ENCODE measurements around the gene SIGLEC1. TPM values are rescaled to one million over a fixed set of nuclear protein-coding genes. Genes with fewer than 3 reads are reported as not detected.

Gene SIGLEC1
- total RNA-seq, 1 experiment from 2014 or later, result not detected

- peak; percentile 29 for DNase-seq (ENCODE audit: low spot score)
Observed at GRCh38 chr20:3744806-3745685, 32.6 kb upstream of the SIGLEC1 start.

DNA sequence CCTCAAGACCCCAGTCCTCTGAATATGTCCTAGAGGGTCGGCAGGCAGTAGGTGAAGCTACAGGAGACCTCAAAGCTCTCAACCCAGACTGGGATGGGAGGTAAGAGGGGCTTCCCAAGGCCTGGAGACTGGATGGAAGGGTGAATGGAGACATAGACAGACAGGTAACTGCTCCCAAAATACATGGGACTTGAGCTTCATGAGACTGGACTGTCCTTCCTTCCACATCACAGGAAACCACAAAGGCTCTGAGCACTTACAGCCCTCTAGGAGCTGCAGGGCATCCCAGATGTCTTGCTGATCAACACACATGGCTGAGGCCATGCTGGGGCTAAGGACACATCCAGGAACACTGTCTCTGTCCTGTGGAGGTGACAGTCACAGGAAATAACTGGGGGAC, 31.6 kb upstream of the SIGLEC1 start:
- no peak for DNase-seq (ENCODE audit: low spot score)

DNA sequence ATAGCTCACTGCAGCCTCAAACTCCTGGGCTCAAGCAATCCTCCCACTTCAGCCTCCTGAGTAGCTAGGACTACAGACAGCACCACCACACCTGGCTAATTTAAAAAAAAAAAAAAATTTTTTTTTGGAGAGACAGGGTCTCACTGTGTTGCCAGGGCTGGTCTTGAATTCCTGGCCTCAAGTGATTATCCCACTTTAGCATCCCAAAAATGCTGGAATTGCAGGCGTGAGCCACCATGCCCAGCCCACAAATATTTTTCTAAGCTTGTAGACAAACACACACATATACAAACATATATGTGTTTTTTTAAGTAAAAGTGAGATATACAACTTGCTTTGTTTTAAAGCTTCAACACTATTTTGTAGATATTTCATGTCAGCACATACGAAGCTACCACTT, 30.9 kb upstream of the SIGLEC1 start:
- DNase-seq (ENCODE audit: low spot score), result no peak

GRCh38 chr20:3741836-3742458, 29.5 kb upstream of the SIGLEC1 start:
- no peak for DNase-seq (ENCODE audit: low spot score)

DNA sequence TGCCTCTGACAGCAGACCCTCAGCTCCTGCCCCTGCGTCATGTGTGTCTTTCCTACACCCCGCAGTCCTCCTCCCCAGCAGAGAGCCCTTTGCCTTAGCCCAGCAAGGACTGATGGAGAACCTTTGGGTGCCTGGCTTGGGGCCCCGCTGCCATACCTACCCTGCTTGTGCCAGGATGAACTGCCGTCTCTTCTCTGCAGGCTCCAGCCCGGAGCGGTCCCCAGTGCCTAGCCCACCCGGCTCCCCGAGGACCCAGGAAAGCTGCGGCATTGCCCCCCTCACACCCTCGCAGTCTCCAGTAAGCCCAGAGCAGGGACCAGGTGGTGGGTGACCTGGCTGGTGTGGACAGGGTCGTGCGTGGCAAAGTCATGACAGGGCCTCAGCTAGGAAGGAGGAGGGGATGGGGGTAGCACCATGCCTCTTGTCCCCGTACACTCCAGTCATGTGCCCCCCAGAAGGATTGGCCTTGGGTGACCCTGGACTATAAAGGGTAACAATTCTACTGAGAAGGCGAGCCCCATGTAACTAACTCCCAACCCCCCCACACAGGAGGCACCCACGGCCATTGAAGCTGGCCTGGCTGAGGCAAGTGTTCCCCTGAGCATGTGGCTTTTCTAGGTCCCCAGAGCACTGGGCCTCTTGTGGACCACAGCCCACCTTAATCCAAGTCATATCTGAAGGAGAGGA, 28.4 kb upstream of the SIGLEC1 start:
- DNase-seq (ENCODE audit: low spot score), result no peak

- no peak for DNase-seq (ENCODE audit: low spot score)
Observed at GRCh38 chr20:3739926-3740451, 27.6 kb upstream of the SIGLEC1 start.

- no peak for DNase-seq (ENCODE audit: low spot score)
Observed at GRCh38 chr20:3739054-3739925, 26.9 kb upstream of the SIGLEC1 start.

DNA sequence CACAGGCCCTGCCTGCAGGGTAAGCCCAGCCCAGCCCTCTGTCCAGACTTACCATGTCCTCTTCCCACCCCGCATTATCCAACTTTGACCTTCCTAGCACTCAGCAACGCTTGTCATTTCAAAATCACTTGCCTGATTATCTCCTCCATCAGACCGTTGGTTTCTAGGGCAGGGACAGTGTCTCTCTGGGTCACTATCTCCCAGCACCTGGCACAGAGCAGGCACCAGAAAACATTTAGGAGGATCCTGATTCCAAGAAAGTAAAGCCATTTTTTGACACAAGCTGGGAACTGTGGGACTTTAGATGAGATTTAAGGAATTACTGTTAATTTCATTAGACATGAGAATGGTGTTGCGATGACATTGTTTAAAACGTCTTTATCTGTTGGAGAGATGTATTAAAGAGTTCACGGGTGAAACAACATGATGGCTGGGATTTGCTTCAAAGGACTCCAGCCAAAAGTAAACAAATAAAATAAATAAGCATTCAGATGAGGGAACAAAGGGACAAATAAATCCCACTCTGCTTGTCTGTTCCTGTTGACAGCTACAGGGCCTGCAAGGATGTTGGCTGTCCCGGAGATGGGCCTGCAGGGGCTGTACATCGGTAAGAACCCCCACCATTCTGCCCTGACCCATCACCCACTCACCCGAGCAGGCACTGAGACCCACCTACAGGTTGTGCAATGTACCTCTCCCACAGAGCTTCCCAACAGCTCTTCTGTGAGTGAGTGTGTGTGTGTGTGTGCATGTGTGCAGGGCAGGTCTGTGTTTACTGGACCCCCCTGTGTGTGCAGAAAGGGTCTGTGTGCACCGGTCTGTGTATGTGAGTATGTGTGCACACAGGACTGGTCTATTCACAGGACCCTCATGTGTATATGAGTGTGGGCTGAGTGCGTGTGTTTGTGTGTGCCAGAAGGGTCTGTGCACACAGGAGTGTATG, 26.0 kb upstream of the SIGLEC1 start:
- no peak for DNase-seq (ENCODE audit: low spot score)

DNA sequence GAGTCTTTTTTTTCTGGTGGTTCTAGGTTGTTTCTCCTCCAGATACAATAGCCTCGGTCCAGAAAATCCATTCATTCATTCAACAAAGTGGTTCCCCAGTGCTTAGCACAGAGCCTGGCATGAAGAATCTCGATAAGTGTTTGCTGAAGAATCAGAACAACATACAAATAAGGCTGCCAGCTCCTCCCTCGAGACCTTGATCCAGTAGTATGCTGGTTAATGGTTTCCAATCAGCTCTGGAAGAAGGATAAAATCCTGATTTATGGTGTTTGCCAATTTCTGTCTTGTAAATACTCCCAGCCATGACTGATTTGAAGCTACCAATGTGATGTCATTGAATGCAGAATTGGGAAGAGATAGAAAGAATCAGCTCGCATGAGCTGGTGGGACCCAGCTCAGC, 23.4 kb upstream of the SIGLEC1 start:
- no peak for DNase-seq (ENCODE audit: low spot score)

DNA sequence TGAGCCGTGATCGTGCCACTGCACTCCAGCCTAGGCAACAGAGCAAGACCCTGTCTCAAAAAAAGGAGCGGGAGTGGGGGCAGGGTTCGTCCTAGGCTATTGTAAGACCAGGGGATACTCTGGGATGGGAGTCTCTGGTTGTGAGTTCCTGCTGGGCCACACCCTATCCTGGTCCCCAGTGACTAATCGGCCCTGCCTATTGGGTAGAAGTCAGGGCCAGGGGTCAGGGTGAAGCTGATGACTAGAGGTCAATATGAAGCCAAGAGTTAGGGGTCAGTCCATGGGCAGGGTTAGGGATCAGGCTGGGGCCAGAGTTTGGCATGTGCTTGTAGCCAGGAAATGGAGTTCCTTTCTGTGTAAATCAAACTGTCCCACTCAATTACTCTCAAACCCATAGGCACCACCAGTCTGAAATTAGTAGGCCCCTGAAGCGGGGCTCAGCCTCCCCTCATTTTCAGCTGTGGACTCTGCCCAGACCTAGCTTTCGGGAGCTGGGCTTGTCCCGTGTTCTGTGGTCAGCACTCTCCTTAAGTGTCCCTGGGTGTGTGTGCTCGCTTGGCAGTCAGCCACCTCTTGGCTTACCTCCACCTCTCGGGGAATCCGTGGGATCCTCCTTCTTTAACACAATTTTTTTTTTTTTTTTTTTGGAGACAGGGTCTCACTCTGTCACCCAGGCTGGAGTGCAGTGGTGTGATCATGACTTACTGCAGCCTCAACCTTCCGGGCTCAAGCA, 21.9 kb upstream of the SIGLEC1 start:
- peak; percentile 26 for DNase-seq (ENCODE audit: low spot score)

- no peak for DNase-seq (ENCODE audit: low spot score)
Observed at GRCh38 chr20:3733119-3733995, 21.0 kb upstream of the SIGLEC1 start.

- DNase-seq (ENCODE audit: low spot score), result no peak
Observed at GRCh38 chr20:3732327-3733118, 20.1 kb upstream of the SIGLEC1 start, which contains the start of gene HSPA12B. Gene HSPA12B (plus strand): TSS chr20:3732685. CDS start chr20:3738675, 5,990 bp downstream.

DNA sequence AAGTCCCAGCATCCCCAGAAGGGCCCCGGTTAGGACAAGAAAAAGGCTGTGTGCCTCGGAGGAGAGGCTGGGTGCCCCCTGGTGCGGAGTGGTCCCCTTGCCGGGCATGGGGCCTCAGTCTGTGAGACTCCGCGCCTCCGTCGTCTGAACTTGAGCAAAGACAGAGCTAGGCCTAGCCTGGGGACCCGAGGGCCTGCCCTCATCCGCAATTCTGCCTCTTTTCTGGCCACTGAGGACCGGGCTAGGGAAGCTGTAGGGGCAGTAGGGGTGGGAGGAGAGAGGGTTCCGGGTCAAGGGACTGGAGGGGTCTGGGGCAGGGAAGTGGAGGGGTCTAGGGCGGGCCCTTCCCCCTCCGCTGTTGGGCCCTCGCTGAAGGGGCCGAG, 19.5 kb upstream of the SIGLEC1 start:
- no peak for DNase-seq (ENCODE audit: low spot score)

DNA sequence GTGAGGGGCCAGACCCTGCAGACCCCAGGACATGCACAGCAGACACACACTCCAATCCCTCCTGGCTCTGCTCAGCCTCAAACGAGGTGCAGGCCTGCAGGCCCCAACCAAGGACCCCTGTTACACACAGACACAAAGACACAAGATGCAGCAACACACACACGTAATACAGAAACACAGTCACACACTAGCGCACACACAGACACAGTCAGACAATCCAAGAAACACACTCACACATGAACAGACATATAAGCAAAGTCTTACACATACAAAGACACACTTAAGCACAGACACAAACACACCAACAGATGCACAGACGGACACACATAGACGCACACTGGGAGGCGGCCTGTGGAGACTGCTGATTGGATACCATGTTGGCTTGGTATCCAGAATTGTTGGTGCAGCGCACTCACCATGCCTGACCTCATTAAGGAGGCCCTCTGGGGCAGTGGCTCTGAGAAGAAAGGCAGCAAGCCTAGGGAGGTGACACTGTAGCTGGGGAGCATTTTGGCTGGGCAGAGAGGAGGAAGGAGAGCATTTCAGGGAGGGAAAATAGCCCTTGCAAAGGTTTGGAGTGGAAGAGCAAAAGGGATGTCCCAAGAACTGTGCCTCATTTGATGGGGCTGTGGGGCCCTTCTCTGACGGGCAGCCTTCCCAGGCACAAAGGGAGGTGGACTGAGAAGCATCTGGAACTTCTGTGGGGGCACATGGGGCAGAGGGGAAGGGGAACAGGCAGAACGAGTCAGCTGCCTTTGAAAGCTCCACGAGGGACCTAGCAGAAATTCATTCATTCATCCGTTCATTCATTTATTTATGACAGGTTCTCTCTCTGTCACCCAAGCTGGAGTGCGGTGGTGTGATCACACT, 18.6 kb upstream of the SIGLEC1 start:
- no peak for DNase-seq (ENCODE audit: low spot score)

GRCh38 chr20:3729811-3730540, 17.6 kb upstream of the SIGLEC1 start:
- DNase-seq (ENCODE audit: low spot score), result peak; percentile 73

DNA sequence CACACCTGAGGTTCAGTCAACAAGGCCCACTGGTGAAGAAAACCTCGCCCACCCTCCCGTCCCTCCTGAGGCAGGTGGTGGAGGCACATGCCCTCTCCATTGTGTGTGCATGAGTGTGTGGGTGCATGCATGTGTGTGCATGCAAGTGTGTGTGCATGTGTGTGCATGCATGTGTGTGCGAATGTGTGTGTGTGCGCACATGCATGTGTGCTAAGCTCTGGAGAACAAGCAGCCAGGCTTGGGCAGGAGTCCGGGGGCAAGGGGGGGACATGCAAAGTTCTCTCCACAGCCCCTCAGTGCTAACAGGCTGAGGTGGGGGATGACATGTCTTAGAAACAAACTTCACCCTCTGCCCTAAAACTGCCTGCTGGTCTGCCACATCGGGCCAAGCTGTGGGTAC, 17.0 kb upstream of the SIGLEC1 start:
- no peak for DNase-seq (ENCODE audit: low spot score)
